GM21528 (cell line): ENCODE measurements around the gene SLC16A12.
"Not testable (repeated sequence)": the region's sequence is repeated elsewhere in the genome, so short reads cannot be mapped to it uniquely, and the experiment has no call there.

Experiments used
- ATAC-seq: cut with Tn5 transposase; IDR thresholded peaks from one replicate; pipeline ENCODE4 v1.9.1; 2021; ENCODE audit warnings: mild to moderate bottlenecking, moderate library complexity; ENCODE audit not compliant: unreplicated experiment, low FRiP score

The SLC16A12 gene

DNA sequence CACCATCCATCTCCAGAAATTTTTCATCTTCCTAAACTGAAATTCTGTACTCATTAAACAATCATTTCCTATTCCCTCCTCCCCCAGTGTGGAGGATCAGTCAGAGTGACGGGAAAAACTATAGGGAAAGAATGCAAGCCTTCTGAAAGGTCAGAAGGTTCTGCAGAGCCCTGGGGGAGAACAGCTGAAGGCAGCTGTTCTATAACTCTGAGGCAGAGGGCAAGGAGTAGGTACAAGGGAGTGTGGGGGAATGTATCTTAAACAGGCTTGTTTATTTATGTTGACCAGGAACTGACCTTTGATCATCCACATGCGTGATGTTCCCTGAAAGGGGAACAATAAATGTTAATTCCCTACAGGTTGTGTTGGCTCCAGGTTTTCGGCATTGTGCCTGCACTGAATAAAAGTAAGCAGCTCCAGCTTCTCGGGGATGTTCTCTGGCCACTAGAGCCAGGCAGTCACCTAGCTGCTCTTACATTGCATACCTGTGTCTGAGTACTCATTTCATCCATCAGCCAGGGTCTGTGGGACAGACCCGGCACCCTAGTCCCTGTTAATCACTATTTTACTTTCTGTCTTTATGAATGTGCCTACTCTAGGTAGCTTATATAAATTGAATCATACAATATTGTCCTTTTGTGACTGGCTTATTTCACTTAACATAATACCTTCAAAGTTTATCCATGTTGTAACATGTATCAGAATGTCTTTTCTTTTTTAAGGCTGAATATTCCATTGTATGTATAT is 137.2 kb downstream of the SLC16A12 start:
- no peak for ATAC-seq

DNA sequence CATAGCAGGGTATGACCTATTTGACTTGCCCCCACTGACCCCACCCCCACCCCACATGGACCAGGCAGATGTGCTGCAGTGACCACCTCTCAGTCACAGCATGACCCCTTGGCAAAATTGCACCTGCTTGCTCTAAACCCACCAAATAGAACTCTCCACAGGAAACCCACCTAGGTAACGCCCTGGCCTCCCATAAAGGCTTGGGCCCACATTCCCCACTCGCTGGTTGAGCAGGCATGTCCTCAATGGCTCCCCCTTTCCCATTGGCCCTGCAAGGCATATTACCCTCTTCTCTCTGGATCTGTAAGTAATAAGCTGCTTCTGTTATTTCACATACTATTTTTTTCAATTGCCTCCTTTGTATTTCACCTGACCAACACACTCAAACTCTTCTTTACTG is 140.3 kb downstream of the SLC16A12 start:
- no peak for ATAC-seq

DNA sequence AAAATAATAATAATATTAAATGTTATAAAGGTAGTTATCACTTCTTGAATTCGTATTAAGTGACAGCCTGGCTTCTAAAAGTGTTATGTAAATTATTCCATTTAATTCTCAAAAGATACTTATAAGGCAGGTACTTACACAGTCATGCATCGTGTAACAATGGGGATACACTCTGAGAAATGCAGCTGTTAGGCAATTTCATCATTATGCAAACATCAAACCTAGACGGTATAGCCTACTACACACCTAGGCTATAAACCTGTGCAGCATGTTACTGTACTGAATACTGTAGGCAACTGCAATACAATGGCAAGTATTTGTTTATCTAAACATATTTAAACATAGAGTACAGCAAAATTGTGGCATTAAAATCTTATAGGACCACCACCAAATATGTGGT is 141.5 kb downstream of the SLC16A12 start:
- no peak for ATAC-seq

DNA sequence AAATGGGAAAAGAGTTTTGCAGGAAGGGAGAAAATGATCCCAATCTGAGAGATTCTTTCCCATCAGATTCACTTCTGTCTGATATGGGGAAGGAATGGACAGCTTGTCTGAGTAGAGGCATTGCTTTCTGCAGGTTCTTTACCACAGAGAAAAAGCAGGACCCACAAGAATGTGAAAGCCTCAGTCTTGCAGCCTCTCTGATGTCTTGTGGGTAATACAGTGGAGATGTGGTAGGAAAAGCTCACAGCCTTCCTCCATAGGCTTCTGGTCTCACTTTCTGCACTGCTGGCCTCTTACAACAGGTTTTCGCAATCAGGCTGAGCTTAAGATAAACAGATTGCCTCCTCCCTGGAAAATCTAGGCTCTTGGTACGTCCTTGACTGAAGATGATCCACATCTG is 142.4 kb downstream of the SLC16A12 start:
- peak; percentile 48 for ATAC-seq

DNA sequence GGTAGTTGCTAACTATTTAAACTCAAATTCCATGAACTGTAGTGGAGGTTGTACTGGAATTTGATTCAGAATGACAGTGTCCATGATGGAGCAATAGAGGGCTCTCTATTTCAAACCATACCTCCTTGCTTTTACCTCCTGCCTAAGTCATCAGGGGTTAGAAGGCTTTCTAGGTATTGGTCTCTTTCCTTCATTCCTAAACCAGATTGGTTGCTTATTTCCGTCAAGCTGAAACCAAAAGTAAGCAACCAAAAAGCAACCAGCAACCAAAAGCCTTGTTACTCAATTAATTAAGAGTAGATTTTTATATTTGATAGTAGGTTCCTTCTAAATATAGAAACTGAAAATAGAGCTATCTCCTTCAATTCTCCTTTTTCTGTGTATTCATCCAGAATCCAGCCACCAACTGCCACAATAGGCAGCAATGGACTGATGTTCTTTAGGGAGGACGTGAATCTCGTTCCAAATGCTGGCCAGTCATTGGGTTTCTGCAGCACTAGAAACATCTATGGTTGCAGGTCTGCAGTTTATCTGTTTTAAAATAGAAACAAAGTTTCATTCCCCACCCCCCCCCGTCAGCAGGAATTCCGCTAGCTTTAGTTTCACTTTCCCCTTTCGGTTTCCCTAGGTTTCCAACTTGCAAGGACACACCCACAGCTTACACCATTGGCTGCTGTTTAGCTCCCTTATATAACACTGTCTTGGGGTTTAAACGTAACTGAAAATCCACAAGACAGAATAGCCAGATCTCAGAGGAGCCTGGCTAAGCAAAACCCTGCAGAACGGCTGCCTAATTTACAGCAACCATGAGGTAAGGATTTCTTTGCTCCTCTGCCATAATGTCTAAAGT is 143.3 kb downstream of the SLC16A12 start, which contains the start of gene IFIT1:
IFIT1 (plus strand) TSS at position 717 of the 850 bp plus-strand sequence; CDS start at position 807, 90 bp downstream.
- peak; percentile 86 for ATAC-seq

DNA sequence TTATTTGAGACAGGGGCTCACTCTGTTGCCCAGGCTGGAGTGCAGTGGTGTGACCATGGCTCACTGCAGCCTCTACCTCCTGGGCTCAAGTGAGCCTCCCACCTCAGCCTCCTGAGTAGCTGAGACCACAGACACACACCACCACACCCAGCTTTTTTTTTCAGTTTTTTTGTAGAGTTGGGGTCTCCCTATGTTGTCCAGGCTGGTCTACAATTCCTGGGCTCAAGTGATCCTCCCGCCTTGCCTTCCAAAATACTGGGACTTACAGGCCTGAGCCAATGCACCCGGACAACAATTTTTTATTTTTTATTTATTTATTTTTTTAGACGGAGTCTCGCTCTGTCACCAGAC is 144.2 kb downstream of the SLC16A12 start:
- ATAC-seq, result not testable (repeated sequence)

DNA sequence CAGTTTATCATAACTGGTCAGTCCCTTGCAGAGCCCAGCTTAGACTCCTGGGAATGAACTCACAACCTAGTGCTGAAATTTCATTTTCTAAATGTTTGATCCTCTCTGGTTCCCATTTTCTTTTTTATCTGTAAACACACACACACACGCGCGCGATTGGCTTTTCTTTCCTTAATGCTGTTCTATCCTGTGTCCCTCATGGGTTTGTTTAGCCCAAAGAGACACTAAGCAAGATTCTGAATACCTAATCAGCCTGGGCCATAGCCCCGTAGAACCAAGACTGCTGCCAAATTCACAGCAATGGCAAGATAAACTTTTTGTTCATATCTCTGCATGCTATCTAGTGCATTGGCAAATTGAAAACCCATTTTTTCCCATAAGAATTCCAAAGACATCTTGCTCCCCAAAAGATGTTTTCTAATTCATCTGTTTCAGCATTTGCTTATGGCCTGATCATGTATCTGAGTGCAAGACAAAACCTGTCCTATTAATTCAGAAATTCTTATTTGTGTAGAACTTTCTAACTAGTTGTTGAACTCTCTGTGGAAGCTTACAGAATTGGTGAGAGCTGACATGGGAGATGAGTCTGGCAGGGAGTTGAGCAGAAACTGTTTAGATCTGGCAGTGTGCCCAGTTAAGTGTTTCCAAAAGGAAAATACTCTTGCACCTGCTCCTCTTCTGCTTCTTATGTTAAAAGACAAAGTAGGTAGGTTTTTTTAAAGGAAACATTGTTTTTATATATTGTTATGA is 144.7 kb downstream of the SLC16A12 start:
- ATAC-seq, result no peak

DNA sequence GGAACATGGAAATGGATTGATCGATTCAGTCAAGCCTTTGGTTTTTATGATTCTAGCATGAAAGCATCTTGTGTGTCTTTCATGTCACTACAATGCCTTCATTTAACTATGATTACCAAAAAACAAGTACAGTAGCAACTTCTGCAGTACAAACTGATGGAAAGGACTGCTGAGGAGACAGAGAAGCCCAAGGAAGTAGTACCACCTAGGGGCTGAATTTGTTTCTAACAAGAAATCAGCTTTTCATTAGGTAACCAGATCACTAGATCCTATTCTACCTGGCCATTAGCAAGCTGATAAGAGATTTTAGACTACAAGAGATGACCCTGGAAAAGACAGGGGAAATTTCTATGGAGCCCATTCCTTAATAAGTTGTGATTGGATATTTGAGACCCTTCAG is 146.1 kb downstream of the SLC16A12 start:
- no peak for ATAC-seq

DNA sequence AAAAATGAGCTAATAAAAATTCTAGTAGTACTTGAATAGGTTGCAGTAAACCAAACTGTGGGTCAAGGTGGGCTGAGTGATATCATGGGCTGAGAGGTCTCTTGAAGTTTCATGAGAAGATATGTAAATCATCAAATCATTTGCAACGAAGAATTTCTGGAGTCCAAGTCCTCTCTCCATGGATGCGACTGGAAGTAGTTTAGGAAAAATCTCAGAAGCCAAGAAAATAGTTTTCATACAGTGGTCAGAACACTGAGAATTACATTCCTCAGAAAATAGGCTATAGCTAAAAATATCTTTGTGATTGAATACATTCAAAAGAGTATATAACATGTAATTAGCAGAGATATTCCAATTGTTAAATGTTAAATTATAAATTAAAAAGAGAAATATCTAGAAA is 146.6 kb downstream of the SLC16A12 start:
- ATAC-seq, result no peak

DNA sequence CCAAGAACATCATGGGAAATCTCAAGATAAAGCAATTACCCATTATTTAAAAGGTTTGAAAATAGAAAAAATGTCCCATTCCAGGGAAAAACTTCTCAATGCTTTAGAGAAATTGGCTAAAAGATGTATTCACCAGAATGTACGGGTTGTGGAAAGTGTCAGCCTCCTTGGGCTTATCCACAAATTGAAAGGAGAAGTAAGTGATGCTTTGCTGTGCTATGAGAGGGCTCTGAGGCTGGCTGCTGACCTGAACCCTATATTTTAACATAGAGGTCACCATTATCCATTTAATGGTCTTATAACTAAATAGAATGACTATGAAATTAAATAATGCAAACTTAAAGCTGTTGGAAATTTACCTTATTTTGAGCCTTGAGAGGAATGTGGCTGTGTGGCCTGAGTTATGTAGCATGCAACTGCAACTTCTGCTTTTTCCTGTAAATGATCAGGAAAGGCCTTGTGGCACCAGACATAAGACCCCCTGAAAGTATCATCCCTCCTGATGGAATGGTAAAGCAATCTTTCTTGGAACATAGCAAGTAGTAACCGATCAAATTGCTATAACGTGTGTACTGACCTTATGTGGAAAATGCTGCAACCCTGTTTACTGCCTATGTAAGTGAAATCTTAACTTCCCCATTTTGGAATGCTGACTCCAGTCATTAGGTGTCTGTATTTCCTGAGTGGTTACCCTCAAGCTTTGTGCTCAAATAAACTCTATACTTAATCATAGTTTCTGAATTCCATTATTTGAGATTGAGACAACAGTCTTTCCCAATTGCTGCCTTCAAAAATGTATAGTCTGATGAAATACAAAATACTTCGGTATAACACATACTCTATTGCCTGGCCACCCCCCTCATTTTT is 150.7 kb downstream of the SLC16A12 start:
- ATAC-seq, result no peak

DNA sequence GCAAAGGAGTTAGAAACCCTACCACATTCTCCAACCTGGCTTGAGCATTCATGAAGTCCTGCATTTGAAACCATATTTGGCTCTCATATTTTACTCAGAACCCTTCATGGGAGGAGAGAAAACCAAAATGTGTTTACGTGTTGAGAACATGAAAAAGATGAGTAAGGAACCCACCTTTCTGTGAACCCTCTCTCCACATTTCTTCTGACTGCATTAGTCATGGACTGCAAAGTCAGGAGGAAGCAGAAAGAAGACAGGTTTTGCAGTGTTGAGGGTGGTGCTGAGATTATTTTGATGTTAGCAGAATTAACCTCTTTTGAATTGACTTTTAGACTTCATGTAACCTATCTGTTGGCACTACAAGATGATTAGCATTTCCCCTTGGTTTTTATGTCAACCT is 152.6 kb downstream of the SLC16A12 start:
- ATAC-seq, result no peak
